CD1c-positive myeloid dendritic cell (primary cell): ENCODE measurements around the gene RASSF7.

Source experiments
- DNase-seq: peaks from one replicate; pipeline ENCODE4 v3.0.0-alpha.2; 2016; ENCODE audit errors: extremely low spot score

The RASSF7 gene

DNA sequence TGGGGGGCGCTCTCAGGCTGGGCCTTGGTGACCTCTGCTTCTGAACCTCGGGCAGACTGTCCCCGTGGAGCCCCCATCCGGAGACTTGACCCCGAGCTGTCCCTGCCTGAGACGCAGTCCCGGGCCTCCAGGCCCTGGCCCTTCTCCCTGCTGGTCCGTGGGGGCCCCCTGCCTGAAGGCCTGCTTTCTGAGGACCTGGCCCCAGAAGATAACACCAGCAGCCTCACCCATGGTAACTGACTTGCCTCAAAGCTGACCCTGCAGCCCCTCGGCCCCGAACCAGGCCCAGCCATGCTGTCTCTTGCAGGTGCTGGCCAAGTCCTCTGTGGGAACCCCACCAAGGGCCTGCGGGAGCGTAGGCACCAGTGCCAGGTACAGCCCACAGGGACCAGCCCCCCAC is 9.2 kb upstream of the RASSF7 start:
- no peak for DNase-seq

DNA sequence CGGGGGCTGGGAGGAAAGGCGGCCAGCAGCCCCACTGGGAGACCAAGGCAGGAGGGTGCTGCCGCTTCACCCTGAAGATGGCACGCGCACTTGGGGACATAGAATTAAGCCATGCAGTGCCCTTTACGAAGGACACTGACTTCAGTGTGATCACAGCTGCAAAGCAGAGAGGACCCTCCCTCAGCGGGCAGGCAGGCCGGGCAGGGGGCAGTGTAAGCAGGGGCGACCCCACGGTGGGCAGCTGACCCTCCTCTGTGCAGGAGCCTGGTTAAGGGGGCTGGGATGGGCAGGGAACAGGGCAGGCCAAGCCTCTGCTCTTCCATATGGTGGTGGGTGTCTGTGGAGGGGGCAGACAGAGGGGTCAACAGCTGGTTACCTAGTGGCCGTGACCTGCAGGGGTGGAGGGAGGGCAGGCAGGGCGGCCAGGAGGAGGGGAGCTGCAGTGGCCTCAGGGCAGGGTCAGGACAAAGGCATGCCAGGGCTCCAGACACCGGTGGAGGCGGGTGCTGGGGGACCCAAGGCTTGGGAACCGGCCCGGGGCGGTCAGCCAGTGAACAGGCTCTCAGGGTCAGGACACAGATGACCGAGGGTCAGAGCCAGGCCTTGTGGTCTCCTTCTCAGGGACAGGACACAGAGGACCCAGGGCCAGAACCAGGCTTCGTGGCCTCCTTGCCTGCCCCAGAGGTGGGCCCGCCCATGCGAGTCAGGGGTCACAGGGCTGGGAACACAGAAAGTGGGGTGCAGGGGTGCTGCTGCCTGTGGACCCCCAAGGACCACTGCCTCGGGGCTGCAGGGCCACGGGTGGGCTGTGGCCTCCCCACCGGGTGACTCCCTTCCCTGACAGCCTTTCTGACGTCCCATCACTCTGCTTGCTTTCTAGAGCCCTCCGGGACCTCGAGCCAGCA is 7.4 kb upstream of the RASSF7 start:
- no peak for DNase-seq

DNA sequence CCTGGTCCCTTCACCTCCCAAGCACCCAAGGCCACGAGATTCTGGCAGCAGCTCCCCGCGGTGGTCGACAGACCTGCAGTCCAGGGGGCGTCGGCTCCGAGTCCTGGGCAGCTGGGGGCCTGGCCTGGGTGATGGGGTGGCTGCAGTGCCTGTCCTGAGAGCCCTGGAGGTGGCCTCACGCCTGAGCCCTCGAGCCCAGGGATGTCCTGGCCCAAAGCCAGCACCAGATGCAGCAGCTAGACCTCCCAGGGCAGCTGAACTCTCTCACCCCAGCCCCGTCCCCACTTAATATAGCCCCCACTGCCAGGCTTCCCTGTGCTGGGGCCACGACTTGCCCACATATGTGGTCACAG is 6.8 kb upstream of the RASSF7 start:
- DNase-seq = no peak

DNA sequence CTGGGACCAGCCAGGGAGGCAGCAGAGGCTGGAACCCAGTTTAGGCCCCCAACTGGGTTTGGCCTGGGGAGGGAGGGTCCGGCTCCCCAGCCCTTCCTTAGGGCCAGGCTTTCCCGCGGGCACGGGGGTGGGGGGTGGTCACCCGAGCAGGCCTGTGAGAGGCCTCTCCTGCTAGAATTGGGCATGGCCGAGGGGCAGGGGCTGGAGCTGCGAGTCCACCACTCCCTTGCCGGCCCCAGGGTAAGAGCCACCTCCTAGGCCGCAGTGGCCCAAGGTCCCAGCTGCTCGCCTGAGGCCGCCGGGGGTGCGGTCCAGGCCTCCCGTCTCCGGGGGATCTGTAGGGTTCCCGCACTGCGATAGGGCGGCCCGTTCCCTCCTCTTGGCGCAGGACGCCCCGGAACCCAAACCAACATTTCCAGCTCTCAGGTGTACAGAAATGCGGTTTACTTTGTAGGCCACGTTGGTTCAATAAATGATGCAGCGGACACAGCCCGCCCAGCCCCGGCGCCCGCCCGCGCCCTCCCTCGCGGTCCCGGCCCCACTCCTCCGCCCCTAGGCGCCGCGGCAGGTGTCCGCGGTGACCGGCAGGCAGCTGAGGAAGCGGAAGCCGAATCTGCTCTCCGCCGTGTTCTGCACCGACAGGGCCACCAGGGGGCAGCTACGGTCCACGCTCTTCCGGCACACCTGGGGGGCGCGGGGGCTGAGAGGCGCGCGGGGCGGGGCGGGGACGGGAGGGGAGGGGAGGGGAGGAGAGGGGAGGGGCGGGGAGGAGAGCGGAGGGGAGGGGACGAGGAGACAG is 6.1 kb upstream of the RASSF7 start:
- peak; percentile 76 for DNase-seq

DNA sequence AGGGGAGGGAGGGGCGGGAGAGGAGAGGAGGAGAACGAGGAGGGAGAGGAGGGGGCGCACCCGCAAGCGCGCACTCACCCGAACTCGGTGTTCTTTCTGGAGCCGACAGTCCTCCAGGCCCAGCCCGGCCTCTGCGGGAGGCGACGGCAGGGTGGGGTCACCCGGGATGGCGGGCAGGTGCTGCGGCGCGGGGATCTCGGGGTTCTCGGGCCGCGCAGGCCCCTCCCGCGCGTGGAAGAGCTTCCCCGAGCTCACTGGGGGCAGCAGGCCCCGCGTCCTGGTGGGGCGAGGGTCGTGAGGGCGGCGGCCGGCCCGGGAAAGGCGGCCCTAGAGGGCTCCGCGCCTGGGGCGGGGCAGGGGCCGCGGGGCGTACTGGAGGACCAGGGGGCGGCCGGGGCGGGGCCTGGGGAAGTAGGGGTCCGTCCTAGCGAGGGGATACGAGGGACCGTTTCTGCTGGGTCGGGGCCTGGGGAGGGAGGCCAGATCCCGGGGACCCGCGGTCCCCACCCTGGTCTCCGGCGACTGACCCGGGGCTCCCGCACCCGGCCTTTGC is 5.5 kb upstream of the RASSF7 start:
- DNase-seq = no peak

DNA sequence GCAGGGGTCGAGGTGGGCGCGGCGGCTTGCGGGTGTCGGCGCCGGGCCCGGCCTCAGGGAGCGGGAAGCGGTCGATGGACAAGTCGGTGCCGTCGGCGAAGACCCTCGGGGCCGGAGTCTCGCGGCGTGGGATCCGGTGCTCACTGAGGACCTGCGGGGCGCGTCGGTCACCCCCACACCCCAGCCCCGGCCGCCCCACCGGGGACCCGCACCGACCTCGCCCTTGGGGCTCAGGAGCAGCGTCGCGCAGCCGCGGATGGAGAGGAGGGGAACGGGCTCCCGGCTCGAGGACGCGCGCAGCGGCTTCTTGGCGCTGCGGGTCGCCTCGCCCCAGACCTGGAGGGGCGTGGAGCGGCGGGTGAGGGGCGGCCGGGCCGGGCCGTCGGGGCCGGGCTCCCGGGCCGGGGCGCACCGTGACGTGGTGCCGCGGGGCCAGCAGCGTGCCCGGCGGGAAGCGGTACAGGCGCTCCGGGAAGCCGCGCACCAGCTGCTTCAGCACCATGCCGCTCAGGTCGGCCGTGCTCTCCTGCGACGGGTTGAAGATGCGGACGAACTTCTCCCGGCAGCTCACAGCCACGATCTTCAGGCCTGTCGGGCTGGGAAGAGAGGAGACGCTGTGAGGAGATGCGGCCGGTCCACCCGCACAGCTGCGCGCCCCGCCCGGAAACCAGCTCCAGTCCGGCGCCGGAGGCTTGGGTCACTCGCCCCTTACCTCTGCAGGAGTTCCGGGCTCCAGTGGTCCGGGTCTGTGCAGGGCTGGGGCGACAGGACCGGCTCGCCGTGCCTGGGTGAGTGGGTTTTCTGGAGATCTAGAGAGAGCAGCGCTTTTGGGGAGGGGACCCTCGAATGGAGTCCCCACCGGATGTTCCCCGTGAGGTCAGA is 4.7 kb upstream of the RASSF7 start:
- peak; percentile 7 for DNase-seq

DNA sequence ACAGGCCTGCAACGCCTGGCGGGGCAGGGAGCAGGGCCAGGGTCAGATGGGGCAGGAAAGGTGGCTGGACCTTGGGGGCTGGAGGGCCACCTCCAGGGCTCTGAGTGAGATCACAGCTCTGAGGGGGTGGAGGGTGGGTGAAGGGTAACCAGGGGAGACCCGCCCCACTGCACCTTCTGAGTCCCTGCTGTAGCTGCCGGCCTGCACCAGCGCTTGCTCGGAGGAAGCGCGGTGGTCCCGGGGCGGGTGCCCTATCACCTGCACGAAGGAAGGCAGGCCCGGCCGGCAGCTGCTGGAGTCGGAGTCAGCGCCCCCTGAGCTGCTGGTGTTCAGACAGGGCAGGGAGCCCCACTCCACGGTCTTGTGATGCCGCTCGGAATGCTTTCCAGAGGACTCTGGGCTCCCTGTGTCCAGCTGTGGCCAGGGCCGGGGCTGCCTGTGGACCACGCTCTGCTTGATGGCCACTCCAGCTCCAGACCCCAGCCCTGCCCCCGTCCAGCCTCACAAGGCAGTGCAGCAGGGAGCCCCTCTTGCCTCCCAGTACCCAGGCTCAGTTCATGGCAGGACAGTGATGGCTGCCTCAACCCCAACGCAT is 4.0 kb upstream of the RASSF7 start:
- no peak for DNase-seq

DNA sequence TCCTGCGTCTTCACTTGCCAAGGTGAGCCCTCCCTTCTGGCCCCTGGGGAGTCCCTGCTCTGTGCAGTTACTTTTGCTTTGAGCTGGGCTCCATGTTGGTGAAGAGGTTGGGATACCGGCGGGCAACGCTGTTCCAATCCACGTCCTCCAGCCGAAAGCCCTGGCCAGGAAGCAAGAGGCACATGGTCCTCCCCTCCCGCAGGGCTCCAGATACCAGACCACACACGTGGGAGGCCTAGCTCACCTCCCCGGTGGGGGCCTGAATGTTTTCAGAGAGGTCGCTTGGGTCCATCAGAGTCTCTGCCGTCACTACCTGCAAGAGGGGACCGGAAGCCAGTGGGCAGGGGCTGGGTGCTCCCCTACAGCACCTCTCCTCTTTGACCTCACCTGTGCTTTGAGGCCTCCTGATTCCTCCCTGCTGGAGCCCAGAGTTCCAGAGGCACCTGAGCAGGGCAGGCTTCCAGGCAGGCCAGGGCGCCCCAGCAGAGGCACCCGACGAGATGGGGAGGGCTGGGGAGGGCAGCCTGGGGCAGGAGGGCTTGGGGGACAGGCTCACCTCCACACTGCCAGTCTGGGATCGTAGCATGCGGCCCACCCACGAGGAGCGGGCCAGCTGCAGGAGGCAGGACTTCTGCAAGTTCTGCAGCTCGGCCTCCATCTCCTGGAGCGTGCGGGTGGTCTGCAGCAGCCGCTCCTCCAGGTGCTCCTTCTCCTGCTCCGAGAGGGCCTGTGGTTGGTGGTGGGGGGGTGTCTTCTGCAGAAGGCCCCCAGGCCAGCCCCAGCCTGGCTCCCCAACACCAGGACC is 3.2 kb upstream of the RASSF7 start:
- no peak for DNase-seq

DNA sequence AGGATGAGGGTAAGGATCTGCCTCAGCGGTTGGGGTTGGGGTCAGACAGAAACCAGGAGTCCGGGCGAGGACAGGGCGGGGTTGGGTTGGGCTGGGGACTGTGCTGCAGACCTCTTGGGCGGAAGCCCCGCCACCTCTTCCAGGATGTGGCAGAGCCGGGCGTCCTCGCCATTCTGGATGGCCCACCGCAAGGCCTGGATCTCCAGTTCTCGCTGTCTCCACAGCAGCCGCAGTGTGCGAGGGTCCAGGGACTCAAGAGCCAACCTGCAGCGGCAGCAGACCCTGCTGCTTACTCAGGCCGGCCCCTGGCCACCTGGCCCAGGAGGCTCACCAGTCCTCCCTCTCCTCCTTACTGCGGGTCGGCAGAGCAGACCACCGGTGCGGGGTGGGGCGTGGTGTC is 2.3 kb upstream of the RASSF7 start:
- no peak for DNase-seq

DNA sequence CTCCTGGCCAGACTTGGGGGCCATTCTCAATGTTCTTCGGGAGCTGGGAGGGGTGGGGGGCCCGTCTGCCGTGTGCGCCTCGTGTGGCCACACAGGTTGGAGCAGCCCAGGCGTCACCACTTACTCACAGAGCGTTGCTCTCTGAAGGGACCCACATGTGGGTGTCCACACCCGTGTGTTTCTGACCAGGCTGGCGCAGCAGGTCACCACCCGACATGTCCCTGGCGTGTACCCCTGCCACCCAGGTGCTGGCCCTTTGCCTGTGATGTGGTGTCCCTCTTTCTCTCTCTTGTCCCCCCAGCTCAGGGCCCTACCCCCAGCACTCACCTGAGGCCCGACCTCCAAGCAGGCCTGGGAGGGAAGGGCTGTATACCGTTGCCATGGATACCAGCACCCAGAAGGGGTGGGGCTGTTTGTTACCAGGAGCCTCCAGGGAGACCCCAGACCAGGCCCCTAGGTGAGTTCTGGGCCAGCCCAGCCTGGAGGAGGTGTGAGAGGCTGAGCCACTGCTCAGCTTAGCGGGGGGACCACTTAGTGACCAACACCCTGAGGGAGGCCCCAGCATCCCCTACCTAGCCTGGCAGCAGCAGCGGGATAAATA is 1.6 kb upstream of the RASSF7 start:
- DNase-seq = no peak

DNA sequence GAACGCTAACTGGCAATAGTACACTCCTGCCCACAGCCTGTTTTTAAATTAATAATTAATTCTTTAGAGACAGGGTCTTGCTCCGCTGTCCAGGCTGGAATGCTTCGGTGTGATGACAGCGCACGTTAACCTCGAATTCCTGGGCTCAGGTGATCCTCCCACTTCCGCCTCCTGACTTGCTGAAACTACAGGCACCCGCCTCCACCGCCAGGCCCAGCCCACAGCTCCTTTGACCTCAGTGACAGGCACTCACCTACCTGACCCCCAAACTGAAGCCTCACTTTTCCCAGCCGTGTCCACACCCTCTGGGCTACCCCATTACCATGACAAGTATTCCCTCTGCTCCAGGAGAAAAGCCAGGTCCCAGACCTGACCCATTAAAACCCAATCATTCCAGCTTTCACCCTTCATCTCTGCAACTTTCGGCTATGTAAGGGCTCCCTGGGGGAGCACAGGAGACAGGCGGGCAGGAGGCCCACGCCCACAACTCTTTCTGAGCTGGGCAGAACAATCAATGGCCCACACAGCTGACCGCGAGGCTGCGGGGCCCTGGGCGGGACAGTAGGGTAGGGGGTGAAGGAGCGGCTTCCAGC is 962 bp upstream of the RASSF7 start:
- DNase-seq = no peak

DNA sequence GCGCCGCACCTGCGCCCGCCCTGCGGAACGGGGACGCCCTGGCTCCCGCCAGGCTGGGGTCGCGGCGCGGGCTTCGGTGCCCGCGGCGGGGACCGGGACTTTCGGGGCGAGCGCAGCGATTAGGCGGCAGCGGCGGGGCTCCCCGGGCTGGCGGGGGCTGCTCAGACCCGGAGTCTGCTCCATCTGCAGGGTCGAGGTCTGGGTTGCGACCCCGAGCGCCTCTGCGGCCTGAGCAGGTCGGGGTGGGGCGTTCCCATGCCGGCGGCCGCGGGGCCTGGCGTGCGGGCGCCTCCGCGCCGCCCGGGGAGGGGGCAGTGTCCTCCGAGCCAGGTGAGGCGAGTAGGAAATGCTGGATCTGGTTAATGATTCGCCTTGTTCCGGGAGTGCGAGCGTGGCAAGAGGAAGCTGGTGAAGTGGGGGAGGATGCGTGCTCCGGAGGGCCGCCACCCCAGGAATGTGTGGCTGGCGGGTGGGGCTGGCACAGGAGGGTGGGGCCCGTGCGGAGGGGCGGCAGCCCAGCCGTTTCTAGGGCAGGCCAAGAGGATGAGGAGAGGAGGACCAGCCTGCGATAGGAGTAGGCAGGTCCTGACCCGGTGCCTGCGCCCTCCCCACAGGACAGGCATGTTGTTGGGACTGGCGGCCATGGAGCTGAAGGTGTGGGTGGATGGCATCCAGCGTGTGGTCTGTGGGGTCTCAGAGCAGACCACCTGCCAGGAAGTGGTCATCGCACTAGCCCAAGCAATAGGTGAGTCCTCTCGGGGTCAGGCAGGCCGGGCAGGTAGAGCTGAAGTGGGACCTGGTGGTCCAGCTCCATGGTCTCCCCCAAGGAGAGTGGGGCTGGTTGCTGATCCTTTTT is 606 bp downstream of the RASSF7 start:
- peak; percentile 54 for DNase-seq

DNA sequence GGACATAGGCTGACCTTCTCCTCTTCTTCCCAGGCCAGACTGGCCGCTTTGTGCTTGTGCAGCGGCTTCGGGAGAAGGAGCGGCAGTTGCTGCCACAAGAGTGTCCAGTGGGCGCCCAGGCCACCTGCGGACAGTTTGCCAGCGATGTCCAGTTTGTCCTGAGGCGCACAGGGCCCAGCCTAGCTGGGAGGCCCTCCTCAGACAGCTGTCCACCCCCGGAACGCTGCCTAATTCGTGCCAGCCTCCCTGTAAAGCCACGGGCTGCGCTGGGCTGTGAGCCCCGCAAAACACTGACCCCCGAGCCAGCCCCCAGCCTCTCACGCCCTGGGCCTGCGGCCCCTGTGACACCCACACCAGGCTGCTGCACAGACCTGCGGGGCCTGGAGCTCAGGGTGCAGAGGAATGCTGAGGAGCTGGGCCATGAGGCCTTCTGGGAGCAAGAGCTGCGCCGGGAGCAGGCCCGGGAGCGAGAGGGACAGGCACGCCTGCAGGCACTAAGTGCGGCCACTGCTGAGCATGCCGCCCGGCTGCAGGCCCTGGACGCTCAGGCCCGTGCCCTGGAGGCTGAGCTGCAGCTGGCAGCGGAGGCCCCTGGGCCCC is 1.4 kb downstream of the RASSF7 start:
- no peak for DNase-seq

DNA sequence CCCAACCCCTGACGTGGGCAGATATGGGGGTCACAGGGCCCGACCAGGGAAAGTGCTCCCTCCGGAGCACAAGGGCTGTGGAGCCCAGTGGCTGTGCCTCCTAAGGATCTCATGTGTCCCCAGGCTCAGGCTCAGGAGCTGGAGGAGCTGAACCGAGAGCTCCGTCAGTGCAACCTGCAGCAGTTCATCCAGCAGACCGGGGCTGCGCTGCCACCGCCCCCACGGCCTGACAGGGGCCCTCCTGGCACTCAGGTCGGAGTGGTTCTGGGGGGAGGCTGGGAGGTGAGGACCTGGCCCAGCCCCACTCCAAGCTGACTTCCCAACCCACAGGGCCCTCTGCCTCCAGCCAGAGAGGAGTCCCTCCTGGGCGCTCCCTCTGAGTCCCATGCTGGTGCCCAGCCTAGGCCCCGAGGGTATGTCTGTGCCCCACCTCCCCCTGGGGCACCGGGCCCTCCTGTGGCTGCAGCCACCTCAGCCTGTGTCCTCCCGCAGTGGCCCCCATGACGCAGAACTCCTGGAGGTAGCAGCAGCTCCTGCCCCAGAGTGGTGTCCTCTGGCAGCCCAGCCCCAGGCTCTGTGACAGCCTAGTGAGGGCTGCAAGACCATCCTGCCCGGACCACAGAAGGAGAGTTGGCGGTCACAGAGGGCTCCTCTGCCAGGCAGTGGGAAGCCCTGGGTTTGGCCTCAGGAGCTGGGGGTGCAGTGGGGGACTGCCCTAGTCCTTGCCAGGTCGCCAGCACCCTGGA is 2.5 kb downstream of the RASSF7 start:
- no peak for DNase-seq

DNA sequence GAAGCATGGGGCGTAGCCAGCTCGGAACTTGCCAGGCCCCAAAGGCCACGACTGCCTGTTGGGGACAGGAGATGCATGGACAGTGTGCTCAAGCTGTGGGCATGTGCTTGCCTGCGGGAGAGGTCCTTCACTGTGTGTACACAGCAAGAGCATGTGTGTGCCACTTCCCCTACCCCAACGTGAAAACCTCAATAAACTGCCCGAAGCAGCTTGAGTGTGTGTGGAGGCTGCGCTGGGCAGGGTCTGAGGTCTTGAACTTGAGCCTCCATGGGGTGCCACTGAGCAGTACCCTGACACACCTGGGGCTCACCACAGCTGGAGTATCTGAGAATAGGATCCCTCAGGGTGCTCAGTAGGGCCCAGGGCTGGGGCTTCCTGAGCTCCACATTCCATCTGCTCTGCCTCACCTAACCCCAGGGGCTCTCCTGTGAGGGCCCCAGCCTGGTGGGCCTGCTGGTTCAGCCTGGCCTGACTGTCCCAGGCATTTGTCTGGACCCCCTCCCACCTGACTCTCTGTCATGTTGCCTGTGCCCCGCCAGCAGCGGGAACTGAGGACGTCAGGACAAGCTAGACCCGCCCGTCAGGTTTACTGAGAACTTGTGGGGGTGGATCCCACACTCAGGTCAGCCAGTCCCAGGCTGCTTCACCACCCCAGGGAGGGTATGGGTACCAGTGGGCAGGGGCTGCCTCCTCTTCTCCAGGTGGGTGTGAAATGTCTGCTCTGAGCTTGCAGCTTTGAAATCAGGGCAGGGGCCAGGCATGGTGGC is 3.2 kb downstream of the RASSF7 start:
- no peak for DNase-seq

DNA sequence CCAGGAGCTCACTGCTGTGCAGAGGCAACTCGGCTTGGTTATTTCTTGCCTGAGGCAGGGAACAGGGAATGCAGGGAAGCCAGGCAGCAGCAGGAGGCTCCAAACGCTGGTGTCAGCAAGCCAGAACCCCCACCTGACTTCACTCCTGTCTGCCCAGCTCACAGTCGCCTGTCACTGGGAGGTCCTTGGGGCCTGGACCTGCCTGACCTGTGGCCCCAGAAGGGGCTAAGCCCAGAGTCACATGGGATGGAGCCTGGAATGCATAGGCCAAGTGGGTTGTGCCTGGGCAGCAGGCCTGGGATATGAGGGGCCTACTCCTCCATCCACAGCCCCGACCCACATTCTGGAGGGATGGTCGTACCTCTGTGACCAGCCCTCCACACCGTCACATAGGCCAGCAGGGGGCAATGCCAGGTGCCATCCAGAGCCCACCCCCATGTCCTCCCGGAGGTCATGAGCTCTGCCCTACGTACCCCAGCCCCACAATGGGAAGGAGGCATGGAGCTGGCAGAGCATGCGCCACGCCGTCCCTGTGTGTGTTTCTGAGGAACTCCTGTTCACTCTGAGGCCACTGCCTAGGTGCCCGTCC is 5.2 kb downstream of the RASSF7 start:
- DNase-seq = no peak
